T-helper 1 cell (primary cell): ENCODE data around the gene SLC6A17.
A peak's percentile ranks its signal among the peaks of the same experiment; 100 is the strongest.

Source experiments
- DNase-seq, 5 donors: peaks; one replicate each; pipeline ENCODE4 v3.0.0-alpha.2; 2012 to 2020

The SLC6A17 gene

GRCh38 chr1:110242731-110243130, 92.4 kb downstream of the SLC6A17 start:
- DNase-seq, result no peak

GRCh38 chr1:110243146-110243545, 92.9 kb downstream of the SLC6A17 start:
- no peak for DNase-seq

GRCh38 chr1:110243574-110243973, 93.3 kb downstream of the SLC6A17 start:
- peak in 1 of 5 donors; percentile 4 for DNase-seq

- no peak for DNase-seq
Measured at GRCh38 chr1:110245876-110246620, 95.8 kb downstream of the SLC6A17 start.

- DNase-seq, result no peak
Measured at GRCh38 chr1:110248746-110249145, 98.5 kb downstream of the SLC6A17 start.

GRCh38 chr1:110249256-110249655, 99.0 kb downstream of the SLC6A17 start:
- no peak for DNase-seq

GRCh38 chr1:110250008-110250407, 99.7 kb downstream of the SLC6A17 start:
- no peak for DNase-seq

- no peak for DNase-seq
Measured at GRCh38 chr1:110250749-110251148, 100.5 kb downstream of the SLC6A17 start.
